H9 (cell line): ENCODE results near the gene EBP. TPM values are rescaled to one million over a fixed set of nuclear protein-coding genes. Genes with fewer than 3 reads are reported as not detected.

ENCODE experiments used
- DNase-seq: peaks from one replicate; pipeline ENCODE4 v3.0.0-alpha.2; 2017
- H2AFZ ChIP-seq: one replicate; pipeline ENCODE4 v1.6.1; 2013; ENCODE audit warnings: mild to moderate bottlenecking, low read length, control low read depth, moderate library complexity
- H2AK5ac ChIP-seq: 2 replicates; pipeline ENCODE4 v1.6.1; 2013; ENCODE audit warnings: low read length, control low read depth, mixed read lengths; ENCODE audit not compliant: insufficient read length
- H2BK120ac ChIP-seq: one replicate; pipeline ENCODE4 v1.6.1; 2013; ENCODE audit warnings: low read depth, mild to moderate bottlenecking, low read length, control low read depth, inconsistent platforms; ENCODE audit not compliant: poor library complexity, severe bottlenecking
- H2BK12ac ChIP-seq: 2 replicates; pipeline ENCODE4 v1.6.1; 2013; ENCODE audit warnings: low read length, control low read depth, mixed read lengths, low read depth; ENCODE audit not compliant: insufficient read length
- H2BK15ac ChIP-seq: 2 replicates; pipeline ENCODE4 v1.6.1; 2013; ENCODE audit warnings: low read depth, low read length, control low read depth
- H2BK20ac ChIP-seq: one replicate; pipeline ENCODE4 v1.6.1; 2013; ENCODE audit warnings: low read depth, mild to moderate bottlenecking, low read length, control low read depth, inconsistent platforms; ENCODE audit not compliant: poor library complexity, severe bottlenecking
- H2BK5ac ChIP-seq: 2 replicates; pipeline ENCODE4 v1.6.1; 2013; ENCODE audit warnings: low read length, control low read depth, mixed read lengths; ENCODE audit not compliant: insufficient read length
- H3K14ac ChIP-seq: 2 replicates; pipeline ENCODE4 v1.6.1; 2013; ENCODE audit warnings: low read length, control low read depth; ENCODE audit not compliant: insufficient read depth
- H3K18ac ChIP-seq: 2 replicates; pipeline ENCODE4 v1.6.1; 2013; ENCODE audit warnings: low read depth, mild to moderate bottlenecking, mixed read lengths, low read length, control low read depth; ENCODE audit not compliant: insufficient read length
- H3K23ac ChIP-seq: 2 replicates; pipeline ENCODE4 v1.6.1; 2013; ENCODE audit warnings: low read length, control low read depth, mixed read lengths, low read depth; ENCODE audit not compliant: insufficient read length
- H3K23me2 ChIP-seq: 2 replicates; pipeline ENCODE4 v1.6.1; 2013; ENCODE audit warnings: low read depth, mild to moderate bottlenecking, mixed read lengths, low read length, control low read depth; ENCODE audit not compliant: insufficient read length, poor library complexity, severe bottlenecking
- H3K27ac ChIP-seq: 2 replicates; pipeline ENCODE4 v1.5.1; 2013; ENCODE audit warnings: low read length, control low read depth, mixed read lengths, low read depth; ENCODE audit not compliant: insufficient read length
- H3K27me3 ChIP-seq: 2 replicates; pipeline ENCODE4 v1.6.1; 2013; ENCODE audit warnings: low read length, control low read depth, inconsistent platforms; ENCODE audit not compliant: insufficient read depth
- H3K4ac ChIP-seq: 2 replicates; pipeline ENCODE4 v1.6.1; 2013; ENCODE audit warnings: low read depth, mild to moderate bottlenecking, control low read depth, inconsistent platforms, low read length, moderate library complexity
- H3K4me1 ChIP-seq: 2 replicates; pipeline ENCODE4 v1.6.1; 2013; ENCODE audit warnings: low read length, control low read depth, inconsistent platforms; ENCODE audit not compliant: insufficient read depth
- H3K4me2 ChIP-seq: 2 replicates; pipeline ENCODE4 v1.6.1; 2013; ENCODE audit warnings: low read length, control low read depth, mixed read lengths; ENCODE audit not compliant: insufficient read length, insufficient read depth
- H3K56ac ChIP-seq: 2 replicates; pipeline ENCODE4 v1.6.1; 2013; ENCODE audit warnings: low read depth, mild to moderate bottlenecking, mixed read lengths, low read length, control low read depth; ENCODE audit not compliant: insufficient read length
- H3K79me1 ChIP-seq: 2 replicates; pipeline ENCODE4 v1.6.1; 2013; ENCODE audit warnings: low read depth, mild to moderate bottlenecking, moderate library complexity, low read length, control low read depth, inconsistent platforms; ENCODE audit not compliant: insufficient read depth, poor library complexity, severe bottlenecking
- H3K79me2 ChIP-seq: 2 replicates; pipeline ENCODE4 v1.6.1; 2013; ENCODE audit warnings: low read length, control low read depth, inconsistent platforms; ENCODE audit not compliant: insufficient read depth
- H3K9ac ChIP-seq: 2 replicates; pipeline ENCODE4 v1.6.1; 2013; ENCODE audit warnings: low read length, control low read depth, mixed read lengths; ENCODE audit not compliant: insufficient read length; ENCODE audit errors: extremely low read depth
- H3K9me3 ChIP-seq: one replicate; pipeline ENCODE4 v1.6.1; 2013; ENCODE audit warnings: low read depth, low read length, inconsistent platforms; ENCODE audit not compliant: control insufficient read depth
- H3T11ph ChIP-seq: one replicate; pipeline ENCODE4 v1.6.1; 2013; ENCODE audit warnings: mild to moderate bottlenecking, low read length, control low read depth, inconsistent platforms
- H4K20me1 ChIP-seq: one replicate; pipeline ENCODE4 v1.6.1; 2013; ENCODE audit not compliant: control insufficient read depth, insufficient read length, insufficient read depth
- H4K5ac ChIP-seq: 2 replicates; pipeline ENCODE4 v1.6.1; 2013; ENCODE audit warnings: low read depth, mild to moderate bottlenecking, mixed read lengths, low read length, control low read depth; ENCODE audit not compliant: insufficient read length
- H4K8ac ChIP-seq: replicated peaks from 2 replicates; pipeline ENCODE4 v1.6.1; 2013; ENCODE audit warnings: low read length, control low read depth, mixed read lengths, low read depth; ENCODE audit not compliant: insufficient read length
- H4K91ac ChIP-seq: 2 replicates; pipeline ENCODE4 v1.6.1; 2013; ENCODE audit warnings: low read depth, mild to moderate bottlenecking, moderate library complexity, mixed read lengths, low read length, control low read depth; ENCODE audit not compliant: insufficient read length
- H3K27ac Mint-ChIP-seq, 3 experiments: 2 replicates in 2 of 3; 3 replicates in 1 of 3; pipeline ENCODE4 v1.8.0; 2020 to 2021; ENCODE audit warnings: mixed read lengths in 3 of 3, mild to moderate bottlenecking in 1 of 3, moderate library complexity in 1 of 3
- H3K27me3 Mint-ChIP-seq: 2 replicates; pipeline ENCODE4 v1.8.0; 2021; ENCODE audit warnings: low read depth, mild to moderate bottlenecking, moderate library complexity, mixed read lengths
- H3K36me3 Mint-ChIP-seq, 3 experiments: 2 replicates in 2 of 3; 3 replicates in 1 of 3; pipeline ENCODE4 v1.8.0; 2020 to 2021; ENCODE audit warnings: low read depth in 3 of 3, mixed read lengths in 3 of 3; ENCODE audit not compliant: insufficient read depth in 1 of 3
- H3K4me1 Mint-ChIP-seq, 2 experiments: 2 replicates each; pipeline ENCODE4 v1.8.0; 2020; ENCODE audit warnings: mixed read lengths in 2 of 2
- H3K4me3 Mint-ChIP-seq, 2 experiments: 2 replicates in 1 of 2; 3 replicates in 1 of 2; pipeline ENCODE4 v1.8.0; 2020 to 2021; ENCODE audit warnings: mild to moderate bottlenecking in 2 of 2, mixed read lengths in 2 of 2, moderate library complexity in 1 of 2
- H3K9me3 Mint-ChIP-seq, 2 experiments: 2 replicates in 1 of 2; 3 replicates in 1 of 2; pipeline ENCODE4 v1.8.0; 2020; ENCODE audit warnings: mild to moderate bottlenecking in 2 of 2, mixed read lengths in 2 of 2, moderate library complexity in 1 of 2
- CTCF ChIP-seq: fragments of 200-600 bp; sonication (generic); conservative IDR thresholded peaks from 3 replicates; pipeline ENCODE4 v1.8.0; 2021; ENCODE audit warnings: antibody characterized with exemption, mild to moderate bottlenecking
- WGBS: extraction: QIAGEN DNeasy Blood & Tissue Kit; methylation state at CpG from one replicate; pipeline ENCODE4 v1.1.7; 2013; ENCODE audit warnings: missing lambda C conversion rate, low lambda C conversion rate, mixed read lengths; ENCODE audit not compliant: insufficient read length; ENCODE audit errors: extremely low coverage; 5-methylcytosine and 5-hydroxymethylcytosine counted together
- total RNA-seq: library from RNA; stranded (reverse); gene quantifications from 2 replicates; pipeline ENCODE4 v1.2.1, GENCODE V29; 2021

The EBP gene
- total RNA-seq, 1 experiment from 2014 or later = 117 TPM

- Histone ChIP-seq H2AK5ac (no peak overlapping the region), H3K18ac (no peak overlapping the region), H4K8ac (no peak overlapping the region), H3K4me1 (no peaks in the 10 kb centered on the region), H3K23me2 (peaks cover 5% of the 10 kb centered on the region), H3K79me1 (no peaks in the 10 kb centered on the region), H3K14ac (no peak overlapping the region), H3K56ac (no peak overlapping the region), H3K27ac (no peak overlapping the region), H3K9me3 (peaks cover 26% of the 10 kb centered on the region), H2BK20ac (no peak overlapping the region), H4K5ac (no peak overlapping the region), H3T11ph (no peak overlapping the region), H2BK5ac (no peak overlapping the region), H3K27me3 (no peaks in the 10 kb centered on the region), H2BK12ac (no peak overlapping the region), H2AFZ (no peak overlapping the region), H3K4ac (no peak overlapping the region), H4K20me1 (no peaks in the 10 kb centered on the region), H3K4me2 (no peak overlapping the region), H2BK120ac (no peak overlapping the region), H3K9ac (no peak overlapping the region), H4K91ac (no peak overlapping the region), H2BK15ac (no peak overlapping the region), H3K79me2 (no peaks in the 10 kb centered on the region), H3K23ac (no peak overlapping the region)
- Mint-ChIP-seq H3K9me3 (peaks cover 67 to 69% of the 10 kb centered on the region in 2 experiments), H3K27ac (no peak overlapping the region), H3K4me3 (no peak overlapping the region), H3K27me3 (peaks cover 4% of the 10 kb centered on the region; the same call in 1 of the 2 replicates), H3K4me1 (peaks cover 3 to 8% of the 10 kb centered on the region in 2 experiments; a peak in 3 of 4 replicates), H3K36me3 (peaks cover 0 to 9% (median 5%) of the 10 kb centered on the region in 3 experiments; a peak in 5 of 7 replicates)
- WGBS = no CpG with 5 or more reads among the region's 5 CpGs
- no peak for TF ChIP-seq CTCF
- DNase-seq = no peak
Measured at GRCh38 chrX:48505481-48505880, 16.1 kb upstream of the EBP start.
